SK-N-SH (cell line): ENCODE results near the gene INPP5A. TPM values are rescaled to one million over a fixed set of nuclear protein-coding genes. Genes with fewer than 3 reads are reported as not detected.

Experiments
- CTCF ChIA-PET: fragments of 300-600, 350-600 bp; formaldehyde crosslinking; extraction: SDS; loops from one replicate; lab custom pipeline; 2021; lab: Yijun Ruan, JAX
- POLR2A ChIA-PET: fragments of 350-600 bp; sonication (Branson Sonifier 250); formaldehyde crosslinking; extraction: SDS; loops from one replicate; lab custom pipeline; 2020; ENCODE audit warnings: antibody characterized with exemption, inconsistent platforms; lab: Yijun Ruan, JAX
- DNase-seq: peaks from one replicate; pipeline ENCODE4 v3.0.0; 2012
- H2AFZ ChIP-seq: fragments of 200-600 bp; sonication (generic); 2 replicates; pipeline ENCODE4 v1.8.1; 2016; ENCODE audit warnings: antibody characterized with exemption, mild to moderate bottlenecking, low read depth
- H3F3A ChIP-seq: fragments of 200-600 bp; sonication (generic); replicated peaks from 2 replicates; pipeline ENCODE3; 2016; ENCODE audit warnings: antibody characterized with exemption, mild to moderate bottlenecking; ENCODE audit not compliant: insufficient read depth
- H3K27ac ChIP-seq, 2 experiments: fragments of 200-500 bp in 1 of 2; fragments of 200-600 bp in 1 of 2; sonication (Bioruptor generic) in 1 of 2; sonication (generic), shearing (Covaris generic) in 1 of 2; 2 replicates each; pipeline versions ENCODE4 v1.5.1 to v1.6.1; 2014 to 2016; ENCODE audit warnings: low read depth in 2 of 2, inconsistent platforms in 1 of 2, low read length in 1 of 2, mild to moderate bottlenecking in 1 of 2, mixed read lengths in 1 of 2
- H3K27me3 ChIP-seq: fragments of 200-600 bp; sonication (generic), shearing (Covaris generic); 2 replicates; pipeline ENCODE4 v1.6.1; 2016; ENCODE audit warnings: mixed run types; ENCODE audit not compliant: insufficient read depth
- H3K36me3 ChIP-seq, 2 experiments: fragments of 200-500 bp in 1 of 2; fragments of 200-600 bp in 1 of 2; sonication (Bioruptor generic) in 1 of 2; sonication (generic) in 1 of 2; replicated peaks in 1 of 2; 2 replicates each; pipeline versions ENCODE3 to v1.5.1; 2014 to 2016; ENCODE audit warnings: low read length in 1 of 2, mild to moderate bottlenecking in 1 of 2; ENCODE audit not compliant: insufficient read depth in 2 of 2, control insufficient read depth in 1 of 2
- H3K4me1 ChIP-seq, 2 experiments: fragments of 200-500 bp in 1 of 2; fragments of 200-600 bp in 1 of 2; sonication (Bioruptor generic) in 1 of 2; sonication (generic), shearing (Covaris generic) in 1 of 2; 2 replicates each; pipeline versions ENCODE4 v1.5.1 to v1.6.1; 2014 to 2016; ENCODE audit warnings: low read depth in 1 of 2, low read length in 1 of 2, mixed run types in 1 of 2; ENCODE audit not compliant: insufficient read depth in 2 of 2, control insufficient read depth in 1 of 2
- H3K4me2 ChIP-seq: fragments of 200-600 bp; sonication (generic), shearing (Covaris generic); 2 replicates; pipeline ENCODE4 v1.6.1; 2017; ENCODE audit warnings: mixed run types
- H3K4me3 ChIP-seq, 2 experiments: fragments of 200-500 bp in 1 of 2; fragments of 200-600 bp in 1 of 2; sonication (Bioruptor generic) in 1 of 2; sonication (generic), shearing (Covaris generic) in 1 of 2; 2 replicates each; pipeline versions ENCODE4 v1.5.1 to v1.8.1; 2014 to 2016; ENCODE audit warnings: low read depth in 2 of 2, inconsistent platforms in 1 of 2, low read length in 1 of 2, mild to moderate bottlenecking in 1 of 2, mixed read lengths in 1 of 2, moderate library complexity in 1 of 2
- H3K79me2 ChIP-seq: fragments of 200-600 bp; sonication (generic); 2 replicates; pipeline ENCODE4 v1.8.1; 2017; ENCODE audit warnings: mild to moderate bottlenecking; ENCODE audit not compliant: insufficient read depth
- H3K9ac ChIP-seq: fragments of 200-600 bp; sonication (generic); 2 replicates; pipeline ENCODE4 v1.6.1; 2017; ENCODE audit warnings: mixed run types
- H3K9me2 ChIP-seq: fragments of 200-600 bp; sonication (generic); 2 replicates; pipeline ENCODE4 v1.6.1; 2017; ENCODE audit warnings: mixed run types
- H3K9me3 ChIP-seq: fragments of 200-600 bp; sonication (generic); 2 replicates; pipeline ENCODE4 v1.6.1; 2017; ENCODE audit warnings: mixed run types, mild to moderate bottlenecking, moderate library complexity
- H4K20me1 ChIP-seq: fragments of 200-600 bp; sonication (generic); 2 replicates; pipeline ENCODE4 v1.6.1; 2017; ENCODE audit warnings: mild to moderate bottlenecking, mixed run types; ENCODE audit not compliant: insufficient read depth
- ELF1 ChIP-seq: IDR thresholded peaks from 2 replicates; pipeline ENCODE4 v1.4.0; 2012
- FOXM1 ChIP-seq: IDR thresholded peaks from 2 replicates; pipeline ENCODE4 v1.4.0; 2012; ENCODE audit warnings: low read depth, mild to moderate bottlenecking
- GATA2 ChIP-seq: sonication (generic); formaldehyde crosslinking; IDR thresholded peaks from 2 replicates; pipeline ENCODE4 v1.5.0; 2020; ENCODE audit warnings: mild to moderate bottlenecking, missing genetic modification reagents
- JUND ChIP-seq: IDR thresholded peaks from 2 replicates; pipeline ENCODE4 v1.4.0; 2012
- POLR2AphosphoS5 ChIP-seq: IDR thresholded peaks from 2 replicates; pipeline ENCODE4 v1.6.1; 2012; ENCODE audit warnings: low read depth, low read length
- RFX5 ChIP-seq: IDR thresholded peaks from 2 replicates; pipeline ENCODE4 v1.6.1; 2012; ENCODE audit warnings: mild to moderate bottlenecking, improper control_type of control experiment, low read length
- SMC3 ChIP-seq: IDR thresholded peaks from 2 replicates; pipeline ENCODE4 v1.6.1; 2012; ENCODE audit warnings: low read depth, low read length, improper control_type of control experiment
- TAF1 ChIP-seq: IDR thresholded peaks from 2 replicates; pipeline ENCODE4 v1.6.1; 2012; ENCODE audit warnings: low read depth, mild to moderate bottlenecking, low read length, moderate library complexity, borderline replicate concordance
- YY1 ChIP-seq: IDR thresholded peaks from 2 replicates; pipeline ENCODE4 v1.4.0; 2012; ENCODE audit warnings: low read depth, mild to moderate bottlenecking
- WGBS: methylation state at CpG from one replicate; pipeline ENCODE4 v1.1.6; 2017; ENCODE audit warnings: low lambda C conversion rate; 5-methylcytosine and 5-hydroxymethylcytosine counted together
- polyA plus RNA-seq, 3 experiments: library from polyadenylated mRNA; depleted of rRNA; stranded (reverse); fragments of >200 nt; gene quantifications; 2 replicates each; pipeline ENCODE4 v1.2.3, GENCODE V29; 2012

The INPP5A gene
- polyA plus RNA-seq, 1 of the 3 experiments (the other 2 are of a cell fraction), result 12.0 TPM

DNA sequence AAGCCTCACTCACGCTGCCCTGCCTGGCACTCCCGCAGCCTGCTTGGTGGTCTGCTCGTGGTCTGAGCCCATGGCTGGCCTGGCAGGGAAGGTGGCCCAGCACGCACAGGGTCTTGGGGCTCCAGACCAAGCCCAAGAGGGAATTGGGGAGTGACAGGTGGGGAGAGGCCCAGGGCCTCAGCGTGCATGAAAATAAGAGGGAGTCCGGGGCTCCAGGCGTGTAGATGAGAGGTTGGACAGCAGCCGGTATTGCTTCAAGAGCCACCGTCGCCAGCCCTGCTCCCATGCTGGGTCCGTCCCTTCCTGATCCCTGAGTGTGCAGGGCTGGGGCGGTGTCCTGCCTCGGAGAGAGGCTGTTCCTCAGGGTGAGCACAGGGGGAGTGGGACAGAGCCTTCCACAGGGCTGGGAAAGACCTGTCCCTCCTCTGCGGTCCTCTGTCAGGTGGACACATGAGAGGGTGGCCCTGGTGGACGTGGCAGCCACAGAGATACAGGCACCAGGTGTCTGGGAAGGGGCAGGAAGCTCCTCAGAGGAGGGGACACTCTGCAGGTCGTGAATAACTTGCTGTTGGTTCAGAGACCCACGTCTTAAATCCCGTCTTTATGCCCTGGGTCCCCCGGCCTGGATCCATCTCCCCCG lies 113.1 kb downstream of the INPP5A start:
- ChIA-PET CTCF (no interaction called here), POLR2A (no interaction called here)
- no peaks in the 10 kb centered on the region for H3K79me2 ChIP-seq
- H3K4me3 ChIP-seq, result no peak overlapping the region
- no peaks in the 10 kb centered on the region for H3F3A ChIP-seq
- H3K4me1 ChIP-seq, result peaks cover 0 to 29% of the 10 kb centered on the region in 2 experiments; a peak in 2 of 4 replicates
- no peak overlapping the region for H3K4me2 ChIP-seq
- 89% methylated on average over 19 of the region's 20 CpGs for WGBS
- peaks cover 5% of the 10 kb centered on the region; the same call in 1 of the 2 replicates for H4K20me1 ChIP-seq
- H3K9ac ChIP-seq, result no peak overlapping the region
- TF ChIP-seq YY1 (no peak), RFX5 (no peak)
- DNase-seq, result no peak
- H3K36me3 ChIP-seq, result peaks cover 2 to 4% of the 10 kb centered on the region in 2 experiments
- H3K9me2 ChIP-seq, result no peaks in the 10 kb centered on the region
- H2AFZ ChIP-seq, result no peak overlapping the region
- H3K27ac ChIP-seq, result no peak overlapping the region
- H3K27me3 ChIP-seq, result no peaks in the 10 kb centered on the region
- H3K9me3 ChIP-seq, result no peaks in the 10 kb centered on the region

DNA sequence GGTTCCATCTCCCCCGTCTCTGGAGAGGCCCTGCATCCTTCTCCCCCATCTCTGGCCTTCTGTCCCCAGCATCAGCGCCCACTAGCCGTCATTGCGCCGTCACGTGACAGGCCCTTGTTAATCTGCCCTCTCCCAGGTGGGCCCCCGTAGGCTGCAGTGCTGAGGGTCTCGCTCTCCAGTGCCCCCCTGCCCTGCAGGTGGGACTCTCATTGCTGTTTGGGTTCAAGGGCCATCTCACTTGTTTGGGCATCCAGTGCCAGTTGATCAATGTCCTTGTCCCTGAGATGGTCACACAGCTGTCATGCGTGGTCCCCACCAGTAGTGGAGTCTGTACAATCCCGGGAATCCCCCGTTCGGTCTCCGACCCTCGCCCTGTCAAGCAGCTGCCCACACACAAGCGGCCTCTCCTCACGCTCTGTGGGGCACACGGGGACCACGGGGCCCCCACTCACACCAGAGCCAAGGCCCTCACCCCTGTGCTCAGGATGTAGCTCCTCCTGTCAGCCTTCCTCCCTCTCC lies 114.0 kb downstream of the INPP5A start:
- no peak overlapping the region for H3K4me3 ChIP-seq
- H3K36me3 ChIP-seq, result peaks cover 2 to 4% of the 10 kb centered on the region in 2 experiments
- no peaks in the 10 kb centered on the region for H3K27me3 ChIP-seq
- no peak overlapping the region for H3K27ac ChIP-seq
- ChIA-PET CTCF (interaction anchor here (0.7 to 1.9 kb wide), 3 partner anchors 16 to 194 kb away, joined by 3 to 6 read pairs (median 3); no protein-coding TSS in a partner anchor), POLR2A (no interaction called here)
- H4K20me1 ChIP-seq, result peaks cover 5% of the 10 kb centered on the region; the same call in 1 of the 2 replicates
- H3K9me3 ChIP-seq, result no peaks in the 10 kb centered on the region
- no peak overlapping the region for H3K4me2 ChIP-seq
- H3K4me1 ChIP-seq, result peaks cover 0 to 37% of the 10 kb centered on the region in 2 experiments; a peak in 2 of 4 replicates
- no peak for TF ChIP-seq GATA2 (CRISPR knock-in tag)
- no peak for TF ChIP-seq ELF1
- TF ChIP-seq JUND, result no peak
- no peak overlapping the region for H3K9ac ChIP-seq
- 96% methylated on average over 14 of the region's 18 CpGs for WGBS
- H3K9me2 ChIP-seq, result no peaks in the 10 kb centered on the region
- no peaks in the 10 kb centered on the region for H3F3A ChIP-seq
- H3K79me2 ChIP-seq, result no peaks in the 10 kb centered on the region
- DNase-seq, result no peak
- no peak overlapping the region for H2AFZ ChIP-seq

DNA sequence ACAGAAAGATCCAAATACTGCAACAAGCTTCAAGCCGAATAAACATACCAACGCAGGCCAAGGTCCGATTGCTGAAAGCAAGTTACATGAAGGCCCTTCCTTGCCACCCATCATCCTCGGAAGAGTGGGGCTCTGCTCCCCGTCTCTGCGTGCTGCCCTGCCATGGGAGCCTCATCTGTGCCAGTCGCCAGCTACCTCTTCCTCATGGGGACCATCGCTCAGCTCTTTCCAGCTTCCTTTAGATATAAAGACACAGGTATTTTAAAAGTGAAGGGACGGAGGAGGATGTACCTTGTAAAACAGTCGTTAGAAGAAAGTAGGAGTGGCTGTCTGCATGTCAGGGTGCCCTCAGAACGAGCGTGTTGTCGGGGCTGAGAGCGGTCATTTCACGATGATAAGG lies 114.9 kb downstream of the INPP5A start:
- no peak for TF ChIP-seq POLR2AphosphoS5
- no peak for TF ChIP-seq TAF1
- no peak for TF ChIP-seq FOXM1
- TF ChIP-seq SMC3, result no peak
- DNase-seq, result no peak
- no peaks in the 10 kb centered on the region for H3K9me3 ChIP-seq
- H3K79me2 ChIP-seq, result no peaks in the 10 kb centered on the region
- POLR2A ChIA-PET, result no interaction called here
- H3K36me3 ChIP-seq, result peaks cover 2 to 4% of the 10 kb centered on the region in 2 experiments
- no peaks in the 10 kb centered on the region for H3K27me3 ChIP-seq
- no peak overlapping the region for H3K27ac ChIP-seq
- H3K4me1 ChIP-seq, result peaks cover 0 to 45% of the 10 kb centered on the region in 2 experiments; a peak in 2 of 4 replicates
- no peak overlapping the region for H3K4me2 ChIP-seq
- H3K9me2 ChIP-seq, result no peaks in the 10 kb centered on the region
- CTCF ChIA-PET, result interaction anchor here (1.3 to 1.9 kb wide), 2 partner anchors 15 to 193 kb away, joined by 3 to 6 read pairs; no protein-coding TSS in a partner anchor
- no peak overlapping the region for H2AFZ ChIP-seq
- peaks cover 5% of the 10 kb centered on the region; the same call in 1 of the 2 replicates for H4K20me1 ChIP-seq
- H3K9ac ChIP-seq, result no peak overlapping the region
- no peaks in the 10 kb centered on the region for H3F3A ChIP-seq
- 90% methylated on average over 12 of the region's 15 CpGs for WGBS
- H3K4me3 ChIP-seq, result no peak overlapping the region
